IPS-18a (cell line): Measurements from ENCODE around the gene PRKG1.
A peak's percentile ranks its signal among the peaks of the same experiment; 100 is the strongest.
"Not testable (repeated sequence)": the region's sequence is repeated elsewhere in the genome, so short reads cannot be mapped to it uniquely, and the experiment has no call there.

Source experiments
- H3K27ac ChIP-seq: one replicate; pipeline ENCODE4 v1.5.1; 2013; ENCODE audit warnings: low read length
- H3K27me3 ChIP-seq: one replicate; pipeline ENCODE4 v1.6.1; 2013; ENCODE audit warnings: mild to moderate bottlenecking, low read length; ENCODE audit not compliant: control insufficient read depth, insufficient read depth
- H3K36me3 ChIP-seq: one replicate; pipeline ENCODE4 v1.6.1; 2013; ENCODE audit warnings: low read depth, low read length; ENCODE audit not compliant: control insufficient read depth
- H3K4me1 ChIP-seq: one replicate; pipeline ENCODE4 v1.6.1; 2013; ENCODE audit warnings: low read depth, low read length; ENCODE audit not compliant: control insufficient read depth
- H3K4me3 ChIP-seq: one replicate; pipeline ENCODE4 v1.5.1; 2013; ENCODE audit warnings: low read length
- H3K9ac ChIP-seq: one replicate; pipeline ENCODE4 v1.6.1; 2013; ENCODE audit warnings: mild to moderate bottlenecking, low read length, moderate library complexity
- H3K9me3 ChIP-seq: one replicate; pipeline ENCODE4 v1.6.1; 2013; ENCODE audit warnings: low read depth, low read length; ENCODE audit not compliant: control insufficient read depth

The PRKG1 gene

DNA sequence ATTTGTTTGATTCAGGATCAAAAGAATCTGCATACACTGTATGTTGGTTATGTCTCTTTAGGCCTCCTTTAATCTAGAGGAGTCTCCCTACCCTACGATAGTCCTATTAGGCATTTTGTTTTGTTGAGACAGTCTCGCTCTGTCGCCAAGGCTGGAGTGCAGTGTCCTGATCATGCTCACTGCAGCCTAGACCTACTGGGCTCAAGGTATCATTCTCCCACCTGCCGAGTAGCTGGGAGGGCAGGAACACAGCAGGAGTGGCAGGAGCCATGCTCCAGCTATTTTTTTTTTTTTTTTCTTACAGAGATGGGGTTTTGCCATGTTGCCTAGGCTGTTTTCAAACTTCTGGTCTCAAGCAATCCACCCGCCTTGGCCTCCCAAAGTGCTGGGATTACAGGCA, 1116.8 kb downstream of the PRKG1 start:
- Histone ChIP-seq H3K4me1 (peaks cover 16% of the 10 kb centered on the region), H3K4me3 (no peak overlapping the region), H3K9ac (no peak overlapping the region), H3K27me3 (no peaks in the 10 kb centered on the region), H3K27ac (no peak overlapping the region), H3K36me3 (no peaks in the 10 kb centered on the region), H3K9me3 (no peaks in the 10 kb centered on the region)

- H3K36me3 ChIP-seq, result no peaks in the 10 kb centered on the region
- H3K27ac ChIP-seq, result no peak overlapping the region
- H3K4me1 ChIP-seq, result peaks cover 9% of the 10 kb centered on the region
- no peaks in the 10 kb centered on the region for H3K27me3 ChIP-seq
- H3K9me3 ChIP-seq, result no peaks in the 10 kb centered on the region
- no peak overlapping the region for H3K9ac ChIP-seq
- no peak overlapping the region for H3K4me3 ChIP-seq
These were observed 1119.9 kb downstream of the PRKG1 start for GRCh38 chr10:52194191-52194590.

DNA sequence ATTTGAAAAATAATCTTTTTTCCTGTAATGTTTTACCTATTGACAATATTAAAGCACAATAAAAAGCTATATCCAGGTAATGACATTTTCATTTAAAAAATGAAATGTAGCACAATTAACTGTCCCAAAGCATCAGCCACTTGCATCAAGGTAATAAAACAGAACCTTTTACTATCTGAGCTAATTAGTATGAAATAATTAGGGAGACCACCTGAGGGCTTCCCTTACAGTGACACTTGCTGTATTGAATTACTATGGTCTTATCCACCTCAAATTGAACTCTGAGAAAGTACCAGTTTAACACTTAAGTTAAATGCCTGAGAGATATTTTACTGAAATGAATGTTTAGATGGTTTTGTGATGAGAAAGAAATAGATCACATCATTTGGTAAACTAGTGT, 1120.4 kb downstream of the PRKG1 start:
- H3K27ac ChIP-seq, result no peak overlapping the region
- no peaks in the 10 kb centered on the region for H3K27me3 ChIP-seq
- no peaks in the 10 kb centered on the region for H3K9me3 ChIP-seq
- H3K36me3 ChIP-seq, result no peaks in the 10 kb centered on the region
- H3K4me1 ChIP-seq, result peaks cover 9% of the 10 kb centered on the region
- no peak overlapping the region for H3K4me3 ChIP-seq
- no peak overlapping the region for H3K9ac ChIP-seq

DNA sequence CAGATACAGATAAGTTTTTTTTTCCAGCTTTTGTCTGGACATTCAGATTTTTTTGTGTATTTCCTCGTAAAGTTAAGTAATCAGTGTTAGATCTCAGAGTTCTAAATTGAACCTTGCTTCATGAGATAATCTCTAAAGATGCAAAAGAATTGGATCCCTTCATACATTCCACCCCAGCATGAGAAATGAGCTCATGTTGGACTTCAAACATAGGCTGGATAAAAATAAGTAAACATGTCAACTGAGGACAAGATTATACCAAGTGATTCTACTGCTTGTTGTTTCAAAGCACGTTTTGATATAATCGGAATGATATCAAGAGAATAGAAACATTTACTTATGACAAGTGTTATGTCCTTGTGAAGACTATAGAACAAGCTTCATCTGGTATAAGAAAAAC, 1122.8 kb downstream of the PRKG1 start:
- Histone ChIP-seq H3K9me3 (no peaks in the 10 kb centered on the region), H3K9ac (no peak overlapping the region), H3K36me3 (no peaks in the 10 kb centered on the region), H3K27ac (no peak overlapping the region), H3K4me1 (no peaks in the 10 kb centered on the region), H3K4me3 (no peak overlapping the region), H3K27me3 (no peaks in the 10 kb centered on the region)

DNA sequence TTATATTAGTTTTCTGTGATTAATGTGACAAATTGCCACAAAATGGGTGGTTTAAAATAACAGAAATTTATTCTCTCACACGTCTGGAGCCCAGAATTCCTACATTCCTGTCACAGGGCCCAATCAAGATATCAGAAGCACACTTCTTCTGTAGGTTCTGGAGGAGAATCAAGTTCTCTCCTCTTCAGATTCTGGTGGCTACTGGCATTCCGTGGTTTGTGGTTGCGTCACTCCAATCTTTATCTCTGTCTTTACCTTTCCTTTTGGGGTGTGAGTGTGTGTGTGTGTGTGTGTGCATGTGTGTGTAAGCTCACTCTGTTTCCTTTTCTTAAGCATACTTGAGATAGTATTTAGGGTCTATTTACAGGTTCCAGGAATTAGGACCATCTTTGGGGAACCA, 1124.3 kb downstream of the PRKG1 start:
- H3K36me3 ChIP-seq, result no peaks in the 10 kb centered on the region
- H3K4me3 ChIP-seq, result no peak overlapping the region
- H3K9me3 ChIP-seq, result no peaks in the 10 kb centered on the region
- no peak overlapping the region for H3K9ac ChIP-seq
- no peaks in the 10 kb centered on the region for H3K27me3 ChIP-seq
- H3K4me1 ChIP-seq, result no peaks in the 10 kb centered on the region
- H3K27ac ChIP-seq, result no peak overlapping the region

GRCh38 chr10:52204906-52205305, 1130.6 kb downstream of the PRKG1 start:
- H3K9me3 ChIP-seq, H3K9ac ChIP-seq, H3K27me3 ChIP-seq, H3K27ac ChIP-seq, H3K4me3 ChIP-seq, H3K4me1 ChIP-seq, H3K36me3 ChIP-seq: not testable (repeated sequence)

- no peaks in the 10 kb centered on the region for H3K36me3 ChIP-seq
- H3K9me3 ChIP-seq, result no peaks in the 10 kb centered on the region
- no peak overlapping the region for H3K27ac ChIP-seq
- H3K27me3 ChIP-seq, result no peaks in the 10 kb centered on the region
- no peak overlapping the region for H3K4me3 ChIP-seq
- peaks cover 22% of the 10 kb centered on the region for H3K4me1 ChIP-seq
- no peak overlapping the region for H3K9ac ChIP-seq
These were observed 1134.1 kb downstream of the PRKG1 start for GRCh38 chr10:52208365-52208764.

GRCh38 chr10:52210161-52210560, 1135.9 kb downstream of the PRKG1 start:
- Histone ChIP-seq H3K27ac (no peak overlapping the region), H3K9me3 (no peaks in the 10 kb centered on the region), H3K27me3 (no peaks in the 10 kb centered on the region), H3K36me3 (no peaks in the 10 kb centered on the region), H3K4me3 (no peak overlapping the region), H3K4me1 (peaks cover 35% of the 10 kb centered on the region), H3K9ac (no peak overlapping the region)

DNA sequence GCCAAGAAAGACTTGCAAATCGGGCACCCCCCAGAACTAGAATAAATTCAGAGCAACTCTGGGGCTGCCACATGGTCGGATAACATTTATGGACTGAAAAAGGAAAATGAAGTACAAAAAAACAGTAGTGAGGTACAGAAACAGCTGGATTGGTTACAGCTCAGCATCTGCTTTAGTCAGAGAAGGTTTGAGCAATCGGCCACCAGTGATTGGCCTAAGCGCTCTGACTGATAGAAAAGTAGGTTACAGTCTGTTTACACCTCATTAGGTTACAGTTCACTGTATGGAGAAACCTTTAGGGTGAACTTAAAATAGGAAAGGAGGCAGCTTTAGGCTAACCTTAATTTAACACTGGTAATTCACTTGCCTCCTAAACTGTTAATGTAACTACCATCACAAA, 1137.8 kb downstream of the PRKG1 start:
- H3K9ac ChIP-seq, result peak overlapping the region; percentile 27

GRCh38 chr10:52212802-52213201, 1138.5 kb downstream of the PRKG1 start:
- H3K4me3 ChIP-seq, result no peak overlapping the region
- peaks cover 33% of the 10 kb centered on the region for H3K4me1 ChIP-seq
- no peak overlapping the region for H3K27ac ChIP-seq
- no peaks in the 10 kb centered on the region for H3K9me3 ChIP-seq
- no peaks in the 10 kb centered on the region for H3K36me3 ChIP-seq
- H3K9ac ChIP-seq, result peak overlapping the region; percentile 27
- H3K27me3 ChIP-seq, result no peaks in the 10 kb centered on the region

More for the DNA sequence above, 1137.8 kb downstream of the PRKG1 start:
- H3K4me3 ChIP-seq, result no peak overlapping the region
- no peaks in the 10 kb centered on the region for H3K36me3 ChIP-seq
- H3K27me3 ChIP-seq, result no peaks in the 10 kb centered on the region
- no peak overlapping the region for H3K27ac ChIP-seq
- no peaks in the 10 kb centered on the region for H3K9me3 ChIP-seq
- peaks cover 33% of the 10 kb centered on the region for H3K4me1 ChIP-seq

DNA sequence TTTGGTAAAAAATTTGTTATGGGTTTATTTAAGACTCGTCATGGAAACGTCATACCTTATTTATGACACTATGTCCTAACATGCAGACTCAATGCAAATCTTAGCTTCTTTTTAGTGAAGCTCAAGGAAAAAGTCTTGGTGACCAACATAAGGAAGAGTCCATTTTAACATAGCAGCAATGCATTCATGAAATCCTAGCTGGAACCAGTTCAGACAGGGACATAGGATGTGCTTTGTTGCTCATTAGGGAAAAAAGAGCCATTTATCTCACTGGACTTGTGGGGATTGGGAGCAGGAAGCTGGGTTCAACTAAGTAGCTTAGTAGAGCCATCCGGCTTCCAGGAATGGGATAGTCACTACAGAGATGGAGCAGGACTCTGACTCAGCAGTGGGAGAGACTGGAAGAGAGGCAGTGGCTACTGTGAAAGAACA, 1139.0 kb downstream of the PRKG1 start:
- Histone ChIP-seq H3K4me3 (peak overlapping the region; percentile 14), H3K27me3 (no peaks in the 10 kb centered on the region), H3K36me3 (no peaks in the 10 kb centered on the region), H3K9ac (no peak overlapping the region), H3K4me1 (peaks cover 33% of the 10 kb centered on the region), H3K27ac (peak overlapping the region; percentile 63), H3K9me3 (no peaks in the 10 kb centered on the region)

GRCh38 chr10:52215745-52216361, 1141.6 kb downstream of the PRKG1 start:
- Histone ChIP-seq H3K27me3 (no peaks in the 10 kb centered on the region), H3K36me3 (no peaks in the 10 kb centered on the region), H3K4me3 (no peak overlapping the region), H3K4me1 (peaks cover 41% of the 10 kb centered on the region), H3K9ac (no peak overlapping the region), H3K27ac (no peak overlapping the region), H3K9me3 (no peaks in the 10 kb centered on the region)
